Endothelial cell of umbilical vein (primary cell): ENCODE results near the gene CCDC18. TPM values are rescaled to one million over a fixed set of nuclear protein-coding genes. Genes with fewer than 3 reads are reported as not detected.

Experiments
- BruUV-seq: library from RNA; stranded (reverse); fragments of 400-500 nt; replicated peaks from 2 replicates; lab custom pipeline; 2021; lab: Mats Ljungman, UMichigan
- CTCF ChIA-PET: fragments of 300-600, 350-600 bp; sonication (Branson Sonifier 250); formaldehyde crosslinking; loops from one replicate; lab custom pipeline; 2021; ENCODE audit warnings: antibody characterized with exemption, inconsistent platforms; lab: Charles Lee
- POLR2A ChIA-PET: fragments of 300-600, 350-600 bp; sonication (Branson Sonifier 250); formaldehyde crosslinking; loops from one replicate; lab custom pipeline; 2021; ENCODE audit warnings: antibody characterized with exemption, inconsistent platforms; lab: Charles Lee
- DNase-seq: peaks from one replicate; pipeline ENCODE4 v3.0.0-alpha.2; 2011; ENCODE audit warnings: low read depth, low spot score
- FAIRE-seq: peaks from 2 replicates; lab custom pipeline; 2011; peaks lifted over from hg19 to GRCh38; lab: Jason Lieb, UNC
- H2AFZ ChIP-seq: 2 replicates; pipeline ENCODE4 v1.6.0; 2012; ENCODE audit warnings: low read depth, low read length, control low read depth, inconsistent platforms
- H3K27ac ChIP-seq: 2 replicates; pipeline ENCODE4 v1.5.1; 2011; ENCODE audit warnings: low read depth, mild to moderate bottlenecking, control low read depth, low read length, moderate library complexity; ENCODE audit not compliant: insufficient read depth
- H3K27me3 ChIP-seq, 2 experiments: 2 replicates each; pipeline versions ENCODE4 v1.6.0 to v1.6.1; 2011; ENCODE audit warnings: low read length in 2 of 2, mixed read lengths in 1 of 2; ENCODE audit not compliant: control insufficient read depth in 2 of 2, insufficient read depth in 2 of 2
- H3K36me3 ChIP-seq, 2 experiments: 2 replicates in 1 of 2; 3 replicates in 1 of 2; pipeline ENCODE4 v1.5.1; 2011; ENCODE audit warnings: low read length in 2 of 2, mild to moderate bottlenecking in 1 of 2, moderate library complexity in 1 of 2; ENCODE audit not compliant: control insufficient read depth in 2 of 2, insufficient read depth in 2 of 2; ENCODE audit errors: extremely low read depth in 1 of 2
- H3K4me1 ChIP-seq: 3 replicates; pipeline ENCODE4 v1.5.1; 2011; ENCODE audit warnings: mild to moderate bottlenecking, low read length; ENCODE audit not compliant: control insufficient read depth, insufficient read depth; ENCODE audit errors: extremely low read depth
- H3K4me2 ChIP-seq: 2 replicates; pipeline ENCODE4 v1.6.1; 2011; ENCODE audit warnings: low read length, control low read depth, mixed read lengths; ENCODE audit not compliant: insufficient read depth
- H3K4me3 ChIP-seq, 3 experiments: fragments of 200-600 bp in 1 of 3; sonication (generic), shearing (Covaris generic) in 1 of 3; replicated peaks in 1 of 3; 2 replicates each; pipeline ENCODE4 v1.5.1; 2011 to 2016; ENCODE audit warnings: control low read depth in 3 of 3, low read length in 3 of 3, mild to moderate bottlenecking in 2 of 3, inconsistent platforms in 1 of 3, low read depth in 1 of 3, moderate library complexity in 1 of 3; ENCODE audit not compliant: insufficient read depth in 1 of 3
- H3K79me2 ChIP-seq: 2 replicates; pipeline ENCODE4 v1.6.0; 2012; ENCODE audit warnings: low read length, inconsistent platforms; ENCODE audit not compliant: control insufficient read depth, insufficient read depth
- H3K9ac ChIP-seq: replicated peaks from 2 replicates; pipeline ENCODE3; 2011; ENCODE audit warnings: low read length, control low read depth; ENCODE audit not compliant: insufficient read depth; ENCODE audit errors: extremely low read depth
- H3K9me1 ChIP-seq: replicated peaks from 3 replicates; pipeline ENCODE4 v1.6.0; 2011; ENCODE audit warnings: mild to moderate bottlenecking, low read length; ENCODE audit not compliant: control insufficient read depth, insufficient read depth; ENCODE audit errors: extremely low read depth
- H3K9me3 ChIP-seq: replicated peaks from 2 replicates; pipeline ENCODE4 v1.5.1; 2012; ENCODE audit warnings: low read length, inconsistent platforms; ENCODE audit not compliant: control insufficient read depth, insufficient read depth
- H4K20me1 ChIP-seq: replicated peaks from 2 replicates; pipeline ENCODE3; 2011; ENCODE audit warnings: mild to moderate bottlenecking, low read length; ENCODE audit not compliant: control insufficient read depth, insufficient read depth; ENCODE audit errors: extremely low read depth
- GATA2 ChIP-seq: IDR thresholded peaks from 2 replicates; pipeline ENCODE4 v1.7.0; 2011; ENCODE audit warnings: low read depth, mild to moderate bottlenecking, moderate library complexity, mixed read lengths, low read length; ENCODE audit not compliant: insufficient read length, insufficient read depth
- POLR2A ChIP-seq: IDR thresholded peaks from 2 replicates; pipeline ENCODE4 v1.6.1; 2012; ENCODE audit warnings: low read depth, mild to moderate bottlenecking, control low read depth, low read length
- POLR2AphosphoS5 ChIP-seq: IDR thresholded peaks from 2 replicates; pipeline ENCODE4 v1.6.1; 2012; ENCODE audit warnings: low read depth, mild to moderate bottlenecking, control low read depth, low read length, moderate library complexity; ENCODE audit not compliant: insufficient read depth
- dilution Hi-C: fragments of 300-500 bp; cut with MboI; formaldehyde crosslinking; loops from one replicate; pipeline ENCODE4 v1.15.0; 2019; ENCODE audit warnings: low sequenced_read_pairs; ENCODE audit not compliant: extremely low pct_ligation_motif_present
- intact Hi-C: fragments of 100-400 bp; cut with micrococcal nuclease; formaldehyde crosslinking; loops from one replicate; pipeline ENCODE4 v1.10.0; 2022
- polyA plus RNA-seq, 4 experiments: library from polyadenylated mRNA; depleted of rRNA in 3 of 4; stranded (reverse) in 3 of 4; unstranded in 1 of 4; fragments of >200 nt; gene quantifications; 2 replicates each; pipeline versions ENCODE4 v1.2.1 to v1.2.3, GENCODE V29; 2011 to 2012; ENCODE audit warnings: missing spikeins in 1 of 4
- total RNA-seq: library from RNA; stranded (reverse); gene quantifications from 2 replicates; pipeline ENCODE4 v1.2.3, GENCODE V29; 2021
- TF ChIP-seq, protein P1 (sequence below): IDR thresholded peaks from 2 replicates; pipeline ENCODE4 v1.6.1; 2011; ENCODE audit not compliant: insufficient read depth, insufficient read length
- TF ChIP-seq, protein P2 (sequence below), 2 donors: IDR thresholded peaks; 1 replicate in 1 of 2; 2 replicates in 1 of 2; pipeline ENCODE4 v1.5.1; 2011; ENCODE audit warnings: low read length in 2 of 2, mild to moderate bottlenecking in 2 of 2, moderate library complexity in 2 of 2, control low read depth in 1 of 2, inconsistent platforms in 1 of 2, low read depth in 1 of 2; ENCODE audit not compliant: insufficient read depth in 1 of 2; ENCODE audit errors: extremely low read depth in 1 of 2

CCDC18 gene
- total and polyA plus RNA-seq, 2 donors (not counting 3 experiments of a cell fraction or from before 2014, with no cell fraction given), result 2.2 to 11.2 TPM

DNA sequence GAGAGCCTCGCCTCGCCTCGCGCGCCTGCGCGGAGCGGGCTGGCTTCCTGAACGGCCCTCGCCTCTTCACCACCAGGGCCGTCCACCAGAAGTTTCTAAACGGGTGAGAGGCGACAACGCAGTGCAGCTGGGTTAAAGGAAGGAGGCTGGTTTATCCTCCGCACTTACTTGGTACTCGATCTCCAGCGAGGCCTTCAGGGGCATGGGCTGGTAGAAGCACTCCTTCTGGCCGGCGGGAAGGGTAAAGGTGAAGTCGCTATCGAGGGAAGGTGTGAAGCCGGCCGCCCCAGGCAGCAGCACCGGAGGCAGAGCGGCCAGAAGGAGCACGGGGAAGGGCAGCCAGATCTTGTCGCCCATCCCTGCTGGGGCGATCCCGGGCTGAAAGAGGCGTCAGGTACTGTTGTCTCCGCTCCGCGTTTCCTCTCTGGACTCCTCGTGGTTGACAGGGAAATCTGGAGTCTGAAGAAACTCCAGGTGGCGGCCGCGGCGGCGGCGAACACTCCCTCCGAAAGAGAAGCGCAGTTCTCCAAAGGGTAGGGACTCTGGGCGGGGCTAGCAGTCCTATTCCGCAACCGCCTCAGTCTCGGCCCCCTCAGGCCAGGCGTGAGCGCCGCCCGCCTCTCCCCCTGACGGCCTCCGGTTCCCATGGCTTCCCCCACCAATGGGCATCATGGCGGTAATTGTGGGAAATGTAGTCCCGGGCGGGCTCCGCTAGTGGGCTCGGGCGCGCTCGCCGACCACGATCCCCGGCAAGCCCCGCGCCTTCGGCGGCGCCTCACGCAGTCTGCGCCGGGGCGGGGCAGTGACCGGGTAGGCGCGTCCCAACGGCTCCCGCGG is 420 bp upstream of the CCDC18 start, which contains the start of gene TMED5:
TMED5 (minus strand) TSS at position 528 of the 837 bp plus-strand sequence; CDS start at position 357, 171 bp downstream.
- DNase-seq (peak; percentile 99), FAIRE-seq (peak; percentile 92)
- H3K79me2 ChIP-seq, result peaks cover 58% of the 10 kb centered on the region
- H3K9me3 ChIP-seq, result no peaks in the 10 kb centered on the region
- H2AFZ ChIP-seq, result peak within 1 kb of the TSS; percentile 97
- intact Hi-C loops (loop anchor here (1.0 kb wide), 2 partner anchors 101 to 165 kb away; partner anchors contain the start of genes DR1 and MTF2), dilution Hi-C loops (no loop called here)
- no peaks in the 10 kb centered on the region for H3K9me1 ChIP-seq
- TSS peak; percentile 46 for BruUV-seq
- no peaks in the 10 kb centered on the region for H3K27me3 ChIP-seq
- peak within 1 kb of the TSS; percentile 80 to 87 (median 85) for H3K4me3 ChIP-seq
- peaks cover 3% of the 10 kb centered on the region for H4K20me1 ChIP-seq
- peak within 1 kb of the TSS; percentile 69 for H3K27ac ChIP-seq
- CTCF ChIA-PET, result interaction anchor here (1.2 kb wide), 1 partner anchor 125 kb away, joined by 3 read pairs; no protein-coding TSS in a partner anchor
- H3K4me2 ChIP-seq, result peak within 1 kb of the TSS; percentile 99
- H3K9ac ChIP-seq, result peak within 1 kb of the TSS; percentile 89
- POLR2A ChIA-PET, result interaction anchor here (0.5 kb wide), 1 partner anchor 57 kb away, joined by 4 read pairs; no protein-coding TSS in a partner anchor
- H3K36me3 ChIP-seq, result peaks cover 0 to 2% of the 10 kb centered on the region in 2 experiments
- TF ChIP-seq, protein P1, sequence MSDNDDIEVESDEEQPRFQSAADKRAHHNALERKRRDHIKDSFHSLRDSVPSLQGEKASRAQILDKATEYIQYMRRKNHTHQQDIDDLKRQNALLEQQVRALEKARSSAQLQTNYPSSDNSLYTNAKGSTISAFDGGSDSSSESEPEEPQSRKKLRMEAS, result no peak
- TF ChIP-seq, protein P2, sequence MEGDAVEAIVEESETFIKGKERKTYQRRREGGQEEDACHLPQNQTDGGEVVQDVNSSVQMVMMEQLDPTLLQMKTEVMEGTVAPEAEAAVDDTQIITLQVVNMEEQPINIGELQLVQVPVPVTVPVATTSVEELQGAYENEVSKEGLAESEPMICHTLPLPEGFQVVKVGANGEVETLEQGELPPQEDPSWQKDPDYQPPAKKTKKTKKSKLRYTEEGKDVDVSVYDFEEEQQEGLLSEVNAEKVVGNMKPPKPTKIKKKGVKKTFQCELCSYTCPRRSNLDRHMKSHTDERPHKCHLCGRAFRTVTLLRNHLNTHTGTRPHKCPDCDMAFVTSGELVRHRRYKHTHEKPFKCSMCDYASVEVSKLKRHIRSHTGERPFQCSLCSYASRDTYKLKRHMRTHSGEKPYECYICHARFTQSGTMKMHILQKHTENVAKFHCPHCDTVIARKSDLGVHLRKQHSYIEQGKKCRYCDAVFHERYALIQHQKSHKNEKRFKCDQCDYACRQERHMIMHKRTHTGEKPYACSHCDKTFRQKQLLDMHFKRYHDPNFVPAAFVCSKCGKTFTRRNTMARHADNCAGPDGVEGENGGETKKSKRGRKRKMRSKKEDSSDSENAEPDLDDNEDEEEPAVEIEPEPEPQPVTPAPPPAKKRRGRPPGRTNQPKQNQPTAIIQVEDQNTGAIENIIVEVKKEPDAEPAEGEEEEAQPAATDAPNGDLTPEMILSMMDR (IDR thresholded peaks at IDR 0.05; ENCODE audit: extremely low read depth in 1 of 2, insufficient read depth in 1 of 2, low read depth in 1 of 2, low read length in 2 of 2), result peak in 1 of 2 donors; percentile 27
- TF ChIP-seq GATA2, result no peak
- peak; percentile 91 for TF ChIP-seq POLR2A
- peak; percentile 70 for TF ChIP-seq POLR2AphosphoS5
- H3K4me1 ChIP-seq, result peaks cover 16% of the 10 kb centered on the region
